Activated CD8-positive, alpha-beta memory T cell treated with anti-CD3 and anti-CD28 coated beads for 4 hours (primary cell): ENCODE measurements around the gene CHMP2A.

Experiments
- DNase-seq, 2 donors: peaks; one replicate each; pipeline ENCODE4 v3.0.0-alpha.2; 2020; ENCODE audit warnings: low read depth in 2 of 2

The CHMP2A gene

DNA sequence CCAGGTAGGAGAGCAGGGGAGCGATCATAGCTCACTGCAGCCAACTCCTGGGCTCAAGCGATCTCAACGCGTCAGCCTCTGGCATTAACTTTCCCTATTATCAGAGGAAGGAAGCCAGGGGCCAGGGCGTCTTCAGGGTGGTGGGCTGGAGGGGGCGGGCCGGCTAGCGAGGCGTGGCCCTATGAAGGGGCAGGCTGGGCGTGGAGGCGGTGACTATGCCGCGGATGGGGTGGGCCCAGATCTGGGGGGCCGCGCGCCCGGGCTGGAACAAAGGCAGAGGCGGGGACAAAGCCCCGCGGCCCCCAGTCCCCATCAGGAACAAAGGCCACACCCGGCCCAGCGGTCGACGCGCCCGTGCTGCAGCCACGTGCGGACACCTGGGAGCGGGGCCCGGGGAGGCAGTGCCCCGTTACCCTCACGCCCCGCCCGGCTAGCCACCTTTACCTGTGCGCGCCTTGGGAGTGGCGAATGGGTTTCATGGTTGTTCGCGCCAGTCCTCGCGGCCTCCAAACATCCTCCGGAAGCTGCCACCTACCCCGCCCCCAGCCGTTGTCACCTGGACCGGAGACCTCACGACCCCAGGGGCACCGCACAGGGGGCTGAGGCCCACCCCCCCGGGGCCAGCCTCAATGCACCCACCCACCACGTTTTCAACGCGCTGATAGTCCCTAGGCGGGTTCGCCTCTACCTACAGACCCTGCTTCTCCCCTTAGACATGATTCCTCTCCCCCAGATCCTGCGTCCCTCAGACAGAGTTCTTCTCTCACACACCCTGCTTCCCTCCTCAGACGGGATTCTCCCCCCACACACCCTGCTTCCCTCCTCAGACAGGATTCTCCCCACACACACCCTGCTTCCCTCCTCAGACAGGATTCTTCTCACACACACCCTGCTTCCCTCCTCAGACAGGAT lies 16.4 kb downstream of the CHMP2A start:
- DNase-seq, result no peak

- DNase-seq, result no peak
Measured at GRCh38 chr19:58536852-58537798, 17.8 kb downstream of the CHMP2A start.

GRCh38 chr19:58535857-58536256 lies 19.0 kb downstream of the CHMP2A start:
- no peak for DNase-seq

DNA sequence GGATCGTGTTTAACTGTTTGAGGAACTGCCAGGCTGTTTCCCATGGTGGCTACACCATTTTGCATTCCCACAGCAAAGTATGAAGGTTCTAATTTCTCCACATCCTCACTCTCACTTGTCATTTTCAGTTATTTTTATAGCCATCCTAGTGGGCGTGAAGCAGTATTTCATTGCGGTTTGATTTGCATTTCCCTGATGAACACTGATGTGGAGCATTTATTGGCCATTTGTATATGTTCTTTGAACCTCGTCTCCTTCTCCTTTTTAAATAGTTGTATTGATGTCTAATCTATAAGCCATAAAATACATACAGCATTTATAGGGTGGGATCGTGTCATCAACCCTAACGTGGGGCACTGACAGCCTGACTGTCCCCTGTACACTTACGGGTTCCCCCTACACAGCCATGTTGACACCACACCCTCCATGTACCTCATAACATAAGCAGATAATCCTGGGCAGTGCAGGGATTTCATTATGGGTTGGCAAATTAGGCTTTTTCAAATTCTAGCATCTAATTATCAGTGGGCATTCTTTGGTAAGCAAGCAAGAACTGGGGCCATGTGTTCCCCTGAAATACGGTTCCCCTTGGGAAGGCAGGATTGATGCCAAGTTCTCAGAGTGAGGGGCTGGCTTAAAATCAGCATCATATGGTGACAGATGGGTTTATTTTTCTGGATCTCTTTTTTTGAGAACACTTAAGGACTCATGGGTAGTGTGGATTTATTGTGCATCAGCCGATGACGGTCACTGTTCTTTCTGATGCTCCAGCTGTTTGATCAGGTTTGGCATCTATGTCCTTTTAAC lies 23.7 kb downstream of the CHMP2A start:
- DNase-seq, result no peak

- no peak for DNase-seq
Measured at GRCh38 chr19:58529405-58529804, 25.5 kb downstream of the CHMP2A start.

GRCh38 chr19:58522709-58523108 lies 32.2 kb downstream of the CHMP2A start:
- DNase-seq, result no peak

- DNase-seq, result no peak
Measured at GRCh38 chr19:58521651-58522050, 33.3 kb downstream of the CHMP2A start.

DNA sequence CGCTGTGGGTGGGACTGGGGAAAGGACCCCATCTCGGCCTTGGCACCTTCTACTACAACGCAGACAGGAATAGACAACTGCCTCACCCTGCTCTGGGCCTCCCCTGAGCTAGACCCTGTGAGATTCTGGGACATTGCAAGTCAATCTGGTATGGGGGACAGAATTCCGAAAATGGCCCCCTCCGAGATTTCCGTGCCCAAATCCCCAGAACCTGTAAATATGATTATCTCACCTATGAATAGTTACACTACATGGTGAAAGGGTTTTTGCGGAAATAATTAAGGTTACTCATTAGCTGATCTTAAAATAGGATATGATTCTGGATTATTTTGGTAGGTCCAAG lies 34.7 kb downstream of the CHMP2A start:
- no peak for DNase-seq

GRCh38 chr19:58519355-58520256 lies 35.3 kb downstream of the CHMP2A start, which contains the start of gene ZBTB45:
TSS of gene ZBTB45 (minus strand) at chr19:58519810. CDS start at chr19:58517673, 2,137 bp downstream.
- peak; percentile 70 to 74 for DNase-seq

DNA sequence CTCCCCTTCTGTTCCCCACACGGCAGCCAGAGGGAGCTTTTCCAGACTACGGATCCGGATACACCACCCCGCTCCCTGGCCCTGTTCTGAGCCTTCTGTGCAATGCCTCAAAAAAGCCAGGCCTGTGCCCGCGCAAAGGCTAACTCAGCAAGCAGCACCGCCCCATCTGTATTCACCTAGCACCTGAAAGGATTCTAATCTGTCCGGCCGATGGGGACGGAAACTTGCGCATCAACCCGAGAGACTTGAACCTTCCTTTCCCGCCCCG lies 35.9 kb downstream of the CHMP2A start:
- no peak for DNase-seq

- no peak for DNase-seq
Measured at GRCh38 chr19:58518256-58519086, 36.4 kb downstream of the CHMP2A start.

- DNase-seq, result no peak
Measured at GRCh38 chr19:58516964-58517833, 37.7 kb downstream of the CHMP2A start.

GRCh38 chr19:58516246-58516836 lies 38.6 kb downstream of the CHMP2A start:
- DNase-seq, result no peak

DNA sequence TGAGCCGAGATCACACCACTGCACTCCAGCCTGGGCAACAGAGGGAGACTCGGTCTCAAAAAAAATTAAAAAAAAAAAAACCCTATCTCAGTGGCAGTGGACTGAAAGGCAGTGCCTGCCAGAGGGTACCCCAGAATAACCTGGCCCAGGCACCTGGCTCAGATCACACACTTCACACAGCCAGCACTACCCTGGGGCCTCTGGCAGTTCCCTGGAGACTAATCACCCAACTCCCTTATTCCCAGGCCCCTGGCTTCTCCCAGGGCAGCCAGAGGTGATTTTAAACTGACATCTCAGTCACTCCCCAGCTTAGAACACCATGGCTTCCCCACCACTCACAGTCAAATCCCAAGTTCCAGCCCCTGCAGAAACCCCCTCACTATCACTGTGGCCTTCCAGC lies 39.6 kb downstream of the CHMP2A start:
- DNase-seq, result no peak

- DNase-seq, result no peak
Measured at GRCh38 chr19:58514564-58515022, 40.3 kb downstream of the CHMP2A start.

DNA sequence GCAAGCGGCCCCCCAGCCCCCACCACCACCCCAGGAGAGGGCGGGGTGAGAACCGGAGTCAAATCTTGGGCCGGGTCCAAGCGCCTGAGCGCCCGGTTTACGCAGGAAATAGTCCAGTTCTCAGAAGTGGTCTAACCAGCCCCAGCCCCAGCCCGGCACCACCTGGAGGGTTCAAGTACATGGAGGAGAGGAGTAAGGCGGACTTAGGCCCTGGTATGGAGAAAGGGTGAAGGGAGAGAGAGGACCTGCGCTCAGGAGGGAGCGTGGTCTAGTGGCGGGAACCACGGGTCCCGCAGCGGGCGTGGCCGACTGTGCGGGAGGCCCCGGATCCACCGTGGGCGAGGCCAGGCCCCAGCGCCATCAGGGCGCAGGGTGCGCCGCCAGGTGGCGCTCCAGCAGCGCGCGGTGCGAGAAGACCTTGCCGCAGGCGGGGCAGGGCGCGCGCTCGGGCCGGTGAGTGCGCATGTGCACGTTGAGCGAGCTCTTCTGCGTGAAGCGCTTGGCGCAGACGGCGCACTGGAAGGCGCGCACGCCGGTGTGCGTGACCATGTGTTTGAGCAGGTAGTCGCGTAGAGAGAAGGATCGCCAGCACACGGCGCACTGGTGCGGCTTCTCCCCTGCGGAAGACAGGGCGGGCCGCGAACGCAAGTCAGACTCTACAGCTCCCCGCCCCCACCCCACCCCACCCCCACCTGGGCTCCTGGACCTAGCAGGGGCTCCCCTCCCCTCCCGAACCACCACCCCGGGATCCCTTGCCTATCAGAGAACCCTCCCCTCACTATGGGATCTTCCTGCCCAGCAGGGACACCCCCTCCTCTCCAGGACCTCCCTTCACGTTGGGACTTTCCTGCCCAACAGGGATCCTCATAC lies 41.0 kb downstream of the CHMP2A start:
- DNase-seq, result peak; percentile 82 to 85

DNA sequence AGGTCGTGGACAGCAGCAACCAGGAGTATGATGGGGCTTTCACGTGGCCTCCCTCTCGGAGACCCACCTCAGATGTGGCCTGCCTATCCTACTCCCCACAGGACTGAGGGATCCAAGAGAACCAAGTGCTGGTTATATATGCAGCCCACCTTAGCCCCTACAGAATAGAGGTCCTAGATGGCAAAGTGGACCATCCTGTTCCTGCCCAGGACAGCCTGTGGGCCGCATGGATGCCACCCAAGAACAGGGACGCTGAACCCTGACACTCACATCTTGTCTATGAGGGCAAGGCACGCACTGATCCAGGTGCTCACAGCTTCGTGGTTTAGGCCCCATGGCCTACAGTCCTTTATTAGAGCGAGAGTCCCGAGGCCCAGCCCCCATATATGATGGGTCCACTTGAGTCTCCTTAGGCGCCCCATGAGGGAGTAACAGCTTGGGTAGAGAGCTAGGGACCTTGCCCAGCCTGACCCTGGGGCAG lies 41.7 kb downstream of the CHMP2A start:
- DNase-seq, result no peak
